HepG2 (cell line): ENCODE measurements around the gene FGFR3. TPM values are rescaled to one million over a fixed set of nuclear protein-coding genes. Genes with fewer than 3 reads are reported as not detected.

ENCODE experiments used
- ARID4A ChIP-seq: sonication (generic); formaldehyde crosslinking; IDR thresholded peaks from 2 replicates; pipeline ENCODE4 v1.5.0; 2020; ENCODE audit warnings: mild to moderate bottlenecking, missing genetic modification reagents, borderline replicate concordance
- CEBPG ChIP-seq: IDR thresholded peaks from 2 replicates; pipeline ENCODE4 v1.6.1; 2016
- DNMT1 ChIP-seq: sonication (generic); formaldehyde crosslinking; IDR thresholded peaks from 2 replicates; pipeline ENCODE4 v1.5.1; 2020; ENCODE audit warnings: mild to moderate bottlenecking, missing genetic modification reagents
- DPF2 ChIP-seq: sonication (generic); formaldehyde crosslinking; IDR thresholded peaks from 2 replicates; pipeline ENCODE4 v1.4.0; 2020; ENCODE audit warnings: mild to moderate bottlenecking, low read depth, missing genetic modification reagents, borderline replicate concordance
- NFATC3 ChIP-seq: sonication (generic); formaldehyde crosslinking; IDR thresholded peaks from 2 replicates; pipeline ENCODE4 v1.5.1; 2020; ENCODE audit warnings: mild to moderate bottlenecking, missing genetic modification reagents
- NR2F1 ChIP-seq, 2 experiments: fragments of 450-650 bp in 1 of 2; formaldehyde crosslinking in 1 of 2; IDR thresholded peaks; 2 replicates each; pipeline versions ENCODE4 v1.5.0 to v1.6.1; 2016 to 2020; ENCODE audit warnings: mild to moderate bottlenecking in 1 of 2, missing compliant biosample characterization in 1 of 2, missing genetic modification reagents in 1 of 2, moderate library complexity in 1 of 2
- RBM39 ChIP-seq: fragments of 200-400 bp; formaldehyde crosslinking; IDR thresholded peaks from one replicate; pipeline ENCODE4 v1.6.1; 2018; ENCODE audit warnings: antibody characterized with exemption, mild to moderate bottlenecking, low read depth, low read length; ENCODE audit not compliant: poor library complexity, severe bottlenecking
- SMYD3 ChIP-seq: sonication (generic); formaldehyde crosslinking; IDR thresholded peaks from 2 replicates; pipeline ENCODE4 v1.8.1; 2023; ENCODE audit warnings: mild to moderate bottlenecking, missing genetic modification reagents
- SRSF9 ChIP-seq: fragments of 200-400 bp; formaldehyde crosslinking; IDR thresholded peaks from 2 replicates; pipeline ENCODE4 v1.6.1; 2018; ENCODE audit warnings: borderline replicate concordance, mild to moderate bottlenecking, low read depth, low read length; ENCODE audit not compliant: insufficient read depth, poor library complexity, severe bottlenecking
- SYNCRIP ChIP-seq: fragments of 200-400 bp; formaldehyde crosslinking; IDR thresholded peaks from 2 replicates; pipeline ENCODE4 v1.6.1; 2018; ENCODE audit warnings: mild to moderate bottlenecking, low read depth, low read length; ENCODE audit not compliant: insufficient read depth
- TCF7 ChIP-seq: sonication (generic); IDR thresholded peaks from 2 replicates; pipeline ENCODE4 v1.6.1; 2016; ENCODE audit warnings: antibody characterized with exemption, low read depth
- TMF1 ChIP-seq: sonication (generic); formaldehyde crosslinking; IDR thresholded peaks from 2 replicates; pipeline ENCODE4 v1.8.1; 2022; ENCODE audit warnings: low read depth, missing genetic modification reagents
- ZKSCAN8 ChIP-seq: IDR thresholded peaks from 2 replicates; pipeline ENCODE4 v1.6.1; 2016; ENCODE audit warnings: borderline replicate concordance, missing genetic modification reagents, missing compliant biosample characterization
- ZNF326 ChIP-seq: sonication (generic); formaldehyde crosslinking; IDR thresholded peaks from 2 replicates; pipeline ENCODE4 v1.4.0; 2020; ENCODE audit warnings: missing genetic modification reagents, borderline replicate concordance
- ZNF441 ChIP-seq: sonication (generic); formaldehyde crosslinking; IDR thresholded peaks from 2 replicates; pipeline ENCODE4 v1.7.0; 2021; ENCODE audit warnings: missing genetic modification reagents, borderline replicate concordance
- polyA plus RNA-seq, 8 experiments: library from polyadenylated mRNA; depleted of rRNA in 3 of 8; stranded (reverse) in 7 of 8; unstranded in 1 of 8; fragments of >200 nt; fragmentation: Illumina TruSeq in 4 of 8; extraction: Trizol in 4 of 8; gene quantifications; 2 replicates each; pipeline versions ENCODE4 v1.2.1 to v1.2.3, GENCODE V29; 2011 to 2016; ENCODE audit warnings: low read depth in 4 of 8, missing spikeins in 1 of 8, mixed read lengths in 1 of 8; ENCODE audit not compliant: insufficient read depth in 1 of 8
- total RNA-seq, 5 experiments: library from RNA; depleted of rRNA; stranded (reverse); fragments of >200 nt; fragmentation: Illumina TruSeq; extraction: Trizol; gene quantifications; 2 replicates each; pipeline ENCODE4 v1.2.3, GENCODE V29; 2016; ENCODE audit warnings: low read depth in 1 of 5
- TF ChIP-seq, protein P1 (sequence below): IDR thresholded peaks from 2 replicates; pipeline ENCODE4 v1.6.1; 2016; ENCODE audit warnings: low read depth, missing genetic modification reagents, missing compliant biosample characterization
- TF ChIP-seq, protein P2 (sequence below): sonication (generic); formaldehyde crosslinking; IDR thresholded peaks from 2 replicates; pipeline ENCODE4 v1.4.0; 2020; ENCODE audit warnings: missing genetic modification reagents, borderline replicate concordance

The FGFR3 gene
- total and polyA plus RNA-seq, 2 of the 13 experiments (the other 11 are each of a cell fraction or from before 2014, with no cell fraction given) = 103 to 109 TPM

DNA sequence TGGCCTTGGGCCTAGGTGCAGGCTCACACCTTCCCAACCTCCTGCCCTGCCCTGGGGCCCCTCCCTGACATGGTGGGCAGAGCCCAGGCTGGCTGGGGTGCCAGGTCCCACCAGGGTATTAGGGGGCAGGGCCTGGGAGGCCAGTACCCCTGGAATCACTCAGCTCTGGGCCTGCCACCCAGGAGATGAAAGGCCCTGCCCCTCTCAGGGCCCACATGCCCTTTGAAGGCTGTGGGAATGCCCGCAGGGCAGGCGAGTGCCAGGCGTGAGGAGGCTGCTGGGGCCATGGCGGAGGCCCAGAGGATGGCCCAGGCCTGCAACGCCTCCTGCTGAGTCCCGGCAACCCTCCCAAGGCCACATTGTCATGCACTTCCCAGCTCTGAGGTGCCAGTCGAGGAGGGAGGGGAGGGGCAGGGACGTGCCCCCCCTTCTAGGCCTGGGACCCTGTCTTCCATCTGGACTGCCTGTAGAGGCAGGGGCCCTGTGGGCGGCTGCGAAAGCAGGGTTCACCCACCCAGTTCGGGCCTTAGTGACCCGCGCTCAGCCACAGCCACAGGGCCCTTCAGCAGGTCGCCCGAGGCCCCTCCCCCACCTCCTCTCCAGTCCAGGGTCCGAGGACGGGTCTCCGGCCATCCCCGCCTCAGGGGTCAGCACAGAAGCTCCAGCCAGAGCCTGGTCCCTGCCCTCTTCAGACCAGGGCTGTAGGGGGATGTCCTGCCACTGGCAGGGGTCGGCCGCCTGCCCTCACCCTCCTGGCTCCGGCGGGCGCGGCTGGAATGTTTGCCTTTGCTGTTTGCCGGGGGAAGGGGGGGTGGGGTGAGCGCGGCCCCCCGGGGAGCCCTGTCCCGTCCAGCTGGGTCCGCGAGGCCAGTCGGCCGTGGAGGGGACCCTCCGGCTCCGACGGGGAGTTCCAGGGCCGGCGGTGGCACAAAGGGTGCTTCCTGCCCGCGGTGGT, 26.7 kb upstream of the FGFR3 start (continued):
- TF ChIP-seq, protein P1, sequence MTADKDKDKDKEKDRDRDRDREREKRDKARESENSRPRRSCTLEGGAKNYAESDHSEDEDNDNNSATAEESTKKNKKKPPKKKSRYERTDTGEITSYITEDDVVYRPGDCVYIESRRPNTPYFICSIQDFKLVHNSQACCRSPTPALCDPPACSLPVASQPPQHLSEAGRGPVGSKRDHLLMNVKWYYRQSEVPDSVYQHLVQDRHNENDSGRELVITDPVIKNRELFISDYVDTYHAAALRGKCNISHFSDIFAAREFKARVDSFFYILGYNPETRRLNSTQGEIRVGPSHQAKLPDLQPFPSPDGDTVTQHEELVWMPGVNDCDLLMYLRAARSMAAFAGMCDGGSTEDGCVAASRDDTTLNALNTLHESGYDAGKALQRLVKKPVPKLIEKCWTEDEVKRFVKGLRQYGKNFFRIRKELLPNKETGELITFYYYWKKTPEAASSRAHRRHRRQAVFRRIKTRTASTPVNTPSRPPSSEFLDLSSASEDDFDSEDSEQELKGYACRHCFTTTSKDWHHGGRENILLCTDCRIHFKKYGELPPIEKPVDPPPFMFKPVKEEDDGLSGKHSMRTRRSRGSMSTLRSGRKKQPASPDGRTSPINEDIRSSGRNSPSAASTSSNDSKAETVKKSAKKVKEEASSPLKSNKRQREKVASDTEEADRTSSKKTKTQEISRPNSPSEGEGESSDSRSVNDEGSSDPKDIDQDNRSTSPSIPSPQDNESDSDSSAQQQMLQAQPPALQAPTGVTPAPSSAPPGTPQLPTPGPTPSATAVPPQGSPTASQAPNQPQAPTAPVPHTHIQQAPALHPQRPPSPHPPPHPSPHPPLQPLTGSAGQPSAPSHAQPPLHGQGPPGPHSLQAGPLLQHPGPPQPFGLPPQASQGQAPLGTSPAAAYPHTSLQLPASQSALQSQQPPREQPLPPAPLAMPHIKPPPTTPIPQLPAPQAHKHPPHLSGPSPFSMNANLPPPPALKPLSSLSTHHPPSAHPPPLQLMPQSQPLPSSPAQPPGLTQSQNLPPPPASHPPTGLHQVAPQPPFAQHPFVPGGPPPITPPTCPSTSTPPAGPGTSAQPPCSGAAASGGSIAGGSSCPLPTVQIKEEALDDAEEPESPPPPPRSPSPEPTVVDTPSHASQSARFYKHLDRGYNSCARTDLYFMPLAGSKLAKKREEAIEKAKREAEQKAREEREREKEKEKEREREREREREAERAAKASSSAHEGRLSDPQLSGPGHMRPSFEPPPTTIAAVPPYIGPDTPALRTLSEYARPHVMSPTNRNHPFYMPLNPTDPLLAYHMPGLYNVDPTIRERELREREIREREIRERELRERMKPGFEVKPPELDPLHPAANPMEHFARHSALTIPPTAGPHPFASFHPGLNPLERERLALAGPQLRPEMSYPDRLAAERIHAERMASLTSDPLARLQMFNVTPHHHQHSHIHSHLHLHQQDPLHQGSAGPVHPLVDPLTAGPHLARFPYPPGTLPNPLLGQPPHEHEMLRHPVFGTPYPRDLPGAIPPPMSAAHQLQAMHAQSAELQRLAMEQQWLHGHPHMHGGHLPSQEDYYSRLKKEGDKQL (CRISPR knock-in tag) = no peak
- TF ChIP-seq, protein P2, sequence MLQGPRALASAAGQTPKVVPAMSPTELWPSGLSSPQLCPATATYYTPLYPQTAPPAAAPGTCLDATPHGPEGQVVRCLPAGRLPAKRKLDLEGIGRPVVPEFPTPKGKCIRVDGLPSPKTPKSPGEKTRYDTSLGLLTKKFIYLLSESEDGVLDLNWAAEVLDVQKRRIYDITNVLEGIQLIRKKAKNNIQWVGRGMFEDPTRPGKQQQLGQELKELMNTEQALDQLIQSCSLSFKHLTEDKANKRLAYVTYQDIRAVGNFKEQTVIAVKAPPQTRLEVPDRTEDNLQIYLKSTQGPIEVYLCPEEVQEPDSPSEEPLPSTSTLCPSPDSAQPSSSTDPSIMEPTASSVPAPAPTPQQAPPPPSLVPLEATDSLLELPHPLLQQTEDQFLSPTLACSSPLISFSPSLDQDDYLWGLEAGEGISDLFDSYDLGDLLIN = no peak
- TF ChIP-seq NFATC3 (CRISPR knock-in tag) (no peak), DPF2 (no peak), ZKSCAN8 (no peak), SYNCRIP (no peak), ZNF441 (CRISPR knock-in tag) (peak; percentile 62; the same call in 1 of the 2 replicates), SRSF9 (no peak), CEBPG (CRISPR knock-in tag) (no peak), TMF1 (no peak), ZNF326 (peak; percentile 95), ARID4A (peak; percentile 43; the same call in 1 of the 2 replicates), RBM39 (peak; percentile 58), DNMT1 (CRISPR knock-in tag) (no peak), TCF7 (no peak), SMYD3 (CRISPR knock-in tag) (no peak), NR2F1 (CRISPR knock-in tag; IDR thresholded peaks at IDR 0.05) (peak in 1 of 2 experiments; percentile 38; a peak in 1 of 4 replicates)
